GDM1 (cell line): ENCODE measurements around the gene SMURF1.
"Not testable (repeated sequence)": the region's sequence is repeated elsewhere in the genome, so short reads cannot be mapped to it uniquely, and the experiment has no call there.

Source experiments
- DNase-seq: peaks from one replicate; lab custom pipeline; 2025; lab: John Stamatoyannopoulos, UW

The SMURF1 gene

DNA sequence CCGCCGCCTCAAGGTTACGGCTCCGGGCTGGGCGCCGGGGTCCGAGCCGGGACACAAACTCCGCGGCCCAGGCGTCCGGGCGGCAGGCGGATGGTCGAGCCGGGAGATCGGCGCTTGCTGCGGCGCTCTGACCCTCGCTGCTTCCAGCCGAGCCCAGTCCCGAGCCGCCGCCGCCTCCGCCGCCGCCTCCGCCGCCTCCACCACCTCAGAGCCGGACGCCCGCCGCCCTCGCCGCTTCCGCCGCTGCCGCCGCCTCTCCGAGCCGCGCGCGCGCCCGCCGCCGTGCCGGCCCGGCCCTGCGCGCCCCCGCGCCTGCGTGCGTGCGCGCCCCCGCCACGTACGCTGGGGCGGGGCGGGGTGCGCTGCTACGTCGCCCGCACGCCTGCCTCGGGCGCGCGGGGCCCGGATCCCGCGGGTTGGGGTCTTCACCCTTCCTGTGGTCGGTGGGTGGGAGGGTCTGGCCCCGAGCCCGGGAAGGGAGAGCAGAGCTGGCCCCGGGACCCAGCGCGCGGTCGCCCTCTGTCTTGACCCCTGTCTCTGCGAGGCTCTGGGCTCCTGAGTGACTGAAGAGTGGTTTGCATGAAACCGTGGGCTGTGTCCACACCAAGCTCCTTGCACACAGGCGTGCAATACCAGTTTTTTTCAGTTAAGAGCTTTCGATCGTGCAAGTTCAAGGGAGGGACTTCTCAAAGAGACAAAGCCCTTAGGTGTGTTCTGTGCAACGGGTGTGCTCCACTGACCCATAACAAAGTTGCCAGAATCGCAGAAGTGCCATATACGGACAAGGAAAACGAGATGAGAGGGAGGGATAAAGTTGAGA is at the start of gene SMURF1:
Gene SMURF1, minus strand, starts transcription at position 256 of the 820 bp plus-strand sequence. CDS start 328 bp downstream, outside the sequence.
- DNase-seq: peak; percentile 70

- DNase-seq: no peak
These were observed 48.1 kb upstream of the SMURF1 start for GRCh38 chr7:99191869-99192596.

- no peak for DNase-seq
These were observed 46.6 kb upstream of the SMURF1 start for GRCh38 chr7:99190359-99191009.

GRCh38 chr7:99189222-99189621 is 45.3 kb upstream of the SMURF1 start:
- DNase-seq: no peak

DNA sequence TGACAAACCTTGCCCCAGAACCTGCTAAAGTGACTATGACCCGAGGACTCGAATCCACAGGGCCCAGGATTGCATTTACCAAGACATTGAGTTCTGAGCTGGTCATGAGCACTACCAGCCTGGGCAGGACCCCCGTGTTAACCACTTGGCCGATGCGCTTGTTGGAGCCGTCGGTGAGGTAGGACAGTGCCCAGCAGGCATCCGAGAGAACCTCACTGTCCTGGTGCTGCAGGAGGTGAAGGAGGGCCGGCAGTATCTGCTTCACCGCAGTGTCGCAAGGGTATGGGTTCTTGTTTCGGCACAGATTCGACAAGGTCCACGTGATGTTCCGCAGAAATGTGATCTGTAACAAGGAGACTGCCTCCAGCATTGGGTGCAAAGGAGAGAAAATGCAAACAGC is 44.3 kb upstream of the SMURF1 start:
- DNase-seq: no peak

DNA sequence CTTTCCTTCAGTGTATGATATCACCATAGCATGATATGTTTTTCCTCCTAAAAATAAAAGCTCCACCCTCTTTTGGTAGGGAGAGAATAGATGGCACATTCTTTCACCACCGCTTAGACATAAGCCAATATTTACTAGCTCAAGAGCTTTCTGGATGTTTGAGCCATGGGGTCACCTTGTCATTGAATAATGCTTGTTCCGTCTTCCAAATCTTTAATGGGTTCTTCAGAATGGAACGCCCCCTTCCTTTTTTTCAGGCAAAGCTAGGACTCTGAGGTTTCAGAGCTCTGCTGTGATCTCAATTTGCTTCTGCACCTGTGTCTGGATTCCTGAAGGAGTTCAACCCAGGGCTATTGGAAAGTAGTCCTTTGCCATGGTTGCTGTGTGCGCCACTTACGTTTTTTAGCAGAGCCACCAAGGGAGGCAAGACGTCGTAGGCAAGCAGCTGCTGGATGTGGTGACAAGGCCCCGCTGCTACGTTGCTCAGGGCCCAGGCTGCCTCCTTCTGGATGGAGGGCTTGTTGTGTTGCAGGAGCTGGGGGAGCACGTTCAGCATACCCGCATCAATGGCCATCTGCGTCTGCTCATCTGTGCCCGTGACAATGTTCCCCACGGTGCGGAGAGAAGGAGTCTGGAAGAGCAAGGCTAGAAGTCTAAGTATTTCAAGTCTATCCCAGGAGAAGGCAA is 40.8 kb upstream of the SMURF1 start:
- no peak for DNase-seq

GRCh38 chr7:99180067-99180650 is 36.3 kb upstream of the SMURF1 start:
- no peak for DNase-seq

- no peak for DNase-seq
These were observed 33.3 kb upstream of the SMURF1 start for GRCh38 chr7:99177165-99177564.

DNA sequence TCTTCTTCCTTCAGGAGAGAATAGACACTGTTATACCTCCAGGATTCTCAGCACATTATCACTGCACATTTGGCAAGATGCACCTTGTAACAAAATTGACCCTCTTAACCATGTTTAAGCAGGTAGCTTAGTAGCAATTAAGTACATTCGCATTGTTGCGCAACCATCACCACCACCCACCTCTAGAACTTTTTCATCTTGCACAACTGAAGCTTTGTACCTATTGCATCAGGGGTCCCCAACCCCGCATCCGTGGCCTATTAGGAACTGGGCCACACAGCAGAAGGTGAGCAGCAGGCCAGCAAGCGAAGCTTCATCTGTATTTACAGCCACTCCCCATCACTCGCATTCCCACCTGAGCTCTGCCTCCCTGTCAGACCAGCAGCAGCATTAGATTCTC is 29.9 kb upstream of the SMURF1 start:
- DNase-seq: no peak

DNA sequence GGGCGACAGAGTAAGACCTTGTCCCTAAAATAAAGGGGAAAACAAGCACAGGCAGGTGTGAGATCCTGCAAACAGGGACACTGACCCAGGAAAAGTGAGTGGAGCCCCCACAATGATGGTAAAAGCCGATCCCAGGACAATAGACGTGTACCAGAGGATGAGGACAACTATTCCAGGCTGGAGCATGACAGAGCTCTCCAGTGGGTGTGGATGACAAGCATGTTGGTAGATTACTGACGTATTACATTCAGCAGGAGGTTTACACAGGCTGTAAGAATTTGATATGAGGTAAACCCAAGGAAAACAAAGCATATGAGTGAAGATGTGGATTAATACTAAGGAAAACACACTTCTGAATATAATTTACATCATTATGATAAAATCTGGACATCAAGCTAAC is 27.8 kb upstream of the SMURF1 start:
- DNase-seq: no peak

DNA sequence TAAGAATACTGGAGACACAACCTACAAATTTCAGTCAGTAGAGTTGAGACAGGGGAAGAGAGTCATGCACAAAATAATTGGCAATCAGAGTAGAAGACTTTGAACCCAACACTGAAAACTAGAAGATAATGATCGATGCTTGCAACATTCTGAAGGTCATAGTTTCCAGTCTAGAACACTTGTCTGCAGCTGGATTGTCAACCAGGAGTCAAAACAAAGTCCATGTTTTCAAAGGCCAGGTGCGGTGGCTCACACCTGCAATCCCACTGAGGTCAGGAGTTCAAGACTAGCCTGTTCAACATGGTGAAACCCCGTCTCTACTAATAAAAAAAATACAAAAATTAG is 26.8 kb upstream of the SMURF1 start:
- DNase-seq: no peak

GRCh38 chr7:99170065-99170729 is 26.3 kb upstream of the SMURF1 start:
- DNase-seq: no peak

GRCh38 chr7:99167072-99167471 is 23.2 kb upstream of the SMURF1 start:
- DNase-seq: no peak

GRCh38 chr7:99165816-99166215 is 21.9 kb upstream of the SMURF1 start:
- DNase-seq: no peak

DNA sequence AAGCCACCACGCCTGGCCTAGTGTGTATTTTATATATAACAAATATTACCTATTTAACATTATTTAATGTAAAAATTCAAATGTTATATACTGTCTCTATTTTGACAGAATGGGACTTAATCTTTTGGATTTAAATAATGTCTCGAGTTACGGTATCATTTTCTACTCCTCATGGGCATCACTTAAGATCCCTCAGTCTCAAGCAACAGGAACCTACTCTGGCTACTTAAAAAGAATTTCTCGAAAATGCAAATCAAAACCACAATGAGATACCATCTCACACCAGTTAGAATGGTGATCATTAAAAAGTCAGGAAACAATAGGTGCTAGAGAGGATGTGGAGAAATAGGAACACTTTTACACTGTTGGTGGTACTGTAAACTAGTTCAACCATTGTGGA is 19.8 kb upstream of the SMURF1 start:
- not testable (repeated sequence) for DNase-seq

DNA sequence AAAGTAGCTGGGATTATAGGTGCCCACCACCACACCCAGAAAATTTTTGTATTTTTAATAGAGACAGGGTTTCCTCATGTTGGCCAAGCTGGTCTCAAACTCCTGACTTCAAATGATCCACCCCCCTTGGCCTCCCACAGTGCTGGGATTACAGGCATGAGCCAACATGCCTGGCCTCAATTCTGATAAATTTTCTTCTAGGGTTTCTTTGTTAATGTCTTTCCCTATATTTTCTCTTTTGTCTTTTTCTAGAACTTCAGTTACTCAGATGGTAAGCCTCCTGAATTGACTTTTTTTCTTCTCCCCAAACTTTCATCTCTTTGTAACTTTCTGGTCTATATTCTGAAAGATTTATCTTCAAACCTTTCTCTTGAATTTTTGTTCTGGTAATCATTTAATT is 12.7 kb upstream of the SMURF1 start:
- DNase-seq: no peak

- DNase-seq: peak; percentile 37
These were observed 11.3 kb upstream of the SMURF1 start for GRCh38 chr7:99155211-99155610.

DNA sequence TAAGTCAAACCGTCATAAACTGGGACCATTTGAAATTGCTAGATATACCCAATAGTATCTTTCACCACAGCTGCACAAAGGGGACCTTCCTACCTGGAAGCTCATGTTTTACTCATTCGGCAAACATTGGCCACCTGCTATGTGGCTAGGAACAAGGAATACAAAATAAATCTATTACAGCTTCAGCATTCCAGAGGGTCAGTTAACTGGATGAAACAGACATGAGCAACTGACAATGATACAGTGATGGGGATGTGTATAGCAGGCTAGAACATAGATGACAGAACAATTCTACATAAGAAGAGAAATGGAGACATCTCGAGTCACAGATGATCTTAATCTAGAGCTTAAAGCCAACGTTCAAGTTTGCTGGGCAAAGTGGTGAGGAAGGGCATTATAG is 3.1 kb upstream of the SMURF1 start:
- DNase-seq: no peak

- DNase-seq: no peak
These were observed 421 bp downstream of the SMURF1 start for GRCh38 chr7:99143521-99143852.

DNA sequence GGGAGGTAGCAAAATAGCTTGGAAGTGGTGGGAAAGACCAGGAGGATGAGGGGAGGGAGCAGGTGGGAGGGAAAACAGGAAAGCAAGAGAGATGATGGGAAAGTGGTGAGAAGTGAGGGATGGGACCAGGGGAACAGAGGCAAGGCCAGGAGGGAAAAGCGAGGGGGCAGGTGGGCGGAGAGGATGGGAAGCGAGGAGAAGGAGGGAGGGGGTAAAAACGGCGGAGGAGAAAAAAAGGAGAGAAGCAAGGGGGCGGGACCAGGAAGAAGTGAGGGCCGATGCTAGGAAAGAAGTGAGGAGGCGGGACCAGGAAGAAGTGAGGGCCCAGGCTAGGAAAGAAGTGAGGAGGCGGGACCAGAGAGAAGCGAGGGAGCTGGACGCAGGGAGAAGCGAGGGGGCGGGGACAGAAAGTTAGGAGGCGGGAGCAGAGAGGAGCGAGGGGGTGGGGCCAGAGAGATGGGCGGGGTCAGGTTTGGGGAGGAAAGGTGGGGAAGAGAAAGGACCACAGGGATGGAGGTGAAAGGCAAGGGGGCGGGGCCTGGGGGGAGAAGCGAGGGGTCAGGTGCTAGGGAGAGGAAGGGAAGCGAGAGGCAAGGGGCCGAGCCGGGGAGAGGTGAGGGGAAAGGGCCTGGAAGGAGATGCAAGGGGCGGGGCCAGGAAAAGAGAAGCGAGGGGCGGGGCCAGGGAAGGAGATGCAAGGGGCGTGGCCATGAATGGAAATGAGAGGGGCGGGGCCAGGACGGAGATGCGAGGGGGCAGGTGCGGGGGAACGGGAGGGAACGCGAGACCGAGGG is 984 bp downstream of the SMURF1 start:
- peak; percentile 72 for DNase-seq
